B cell (primary cell): ENCODE measurements around the gene LAGE3.

Experiments
- CTCF ChIP-seq: fragments of 200-600 bp; IDR thresholded peaks from one replicate; pipeline ENCODE4 v1.8.0; 2022; ENCODE audit warnings: antibody characterized with exemption, mild to moderate bottlenecking
- EZH2 ChIP-seq: IDR thresholded peaks from 2 replicates; pipeline ENCODE4 v1.6.1; 2012; ENCODE audit warnings: borderline replicate concordance, low read depth, mild to moderate bottlenecking, moderate library complexity, low read length; ENCODE audit not compliant: insufficient read depth, poor library complexity, severe bottlenecking

- no peak for TF ChIP-seq EZH2
- TF ChIP-seq CTCF = no peak
These were observed 13.0 kb downstream of the LAGE3 start for GRCh38 chrX:154466036-154466435.
